Activated CD8-positive, alpha-beta T cell treated with anti-CD3 and anti-CD28 coated beads for 36 hours (primary cell): ENCODE results near the gene PSMG1. TPM values are rescaled to one million over a fixed set of nuclear protein-coding genes. Genes with fewer than 3 reads are reported as not detected.

Experiments
- ATAC-seq: fragments of 200-7000 bp; cut with Tn5 transposase; one replicate; pipeline ENCODE4 v1.10.0; 2021; ENCODE audit warnings: mild to moderate bottlenecking, moderate library complexity
- CTCF ChIA-PET: fragments of 350-600 bp; sonication (Branson Sonifier 250); formaldehyde crosslinking; loops from one replicate; lab custom pipeline; 2021; ENCODE audit warnings: antibody characterized with exemption; lab: Charles Lee
- POLR2A ChIA-PET: fragments of 350-600 bp; sonication (Branson Sonifier 250); formaldehyde crosslinking; loops from one replicate; lab custom pipeline; 2021; ENCODE audit warnings: antibody characterized with exemption; lab: Charles Lee
- DNase-seq: peaks from one replicate; pipeline ENCODE4 v3.0.0-alpha.2; 2020
- H3K27ac Mint-ChIP-seq: one replicate; pipeline ENCODE4 v1.8.0; 2021; ENCODE audit warnings: mild to moderate bottlenecking, mixed read lengths
- H3K27me3 Mint-ChIP-seq: one replicate; pipeline ENCODE4 v1.8.0; 2021; ENCODE audit warnings: mixed read lengths
- H3K36me3 Mint-ChIP-seq: one replicate; pipeline ENCODE4 v1.8.0; 2021; ENCODE audit warnings: low read depth, mixed read lengths
- H3K4me1 Mint-ChIP-seq: one replicate; pipeline ENCODE4 v1.8.0; 2021; ENCODE audit warnings: low read depth, mixed read lengths
- H3K4me3 Mint-ChIP-seq: one replicate; pipeline ENCODE4 v1.8.0; 2021; ENCODE audit warnings: mild to moderate bottlenecking, moderate library complexity, mixed read lengths
- H3K9me3 Mint-ChIP-seq: one replicate; pipeline ENCODE4 v1.8.0; 2021; ENCODE audit warnings: mixed read lengths
- intact Hi-C: fragments of 100-400 bp; cut with micrococcal nuclease; formaldehyde crosslinking; loops from one replicate; pipeline ENCODE4 v1.10.0; 2022
- total RNA-seq, 2 experiments: library from RNA; stranded (reverse); gene quantifications; one replicate each; pipeline ENCODE4 v1.2.3, GENCODE V29; 2021
- TF ChIP-seq, protein P1 (sequence below): fragments of 200-600 bp; IDR thresholded peaks from one replicate; pipeline ENCODE4 v1.8.0; 2022; ENCODE audit warnings: antibody characterized with exemption, mild to moderate bottlenecking

Gene PSMG1
- total RNA-seq, 2 experiments from 2014 or later = 90.9 to 107 TPM

DNA sequence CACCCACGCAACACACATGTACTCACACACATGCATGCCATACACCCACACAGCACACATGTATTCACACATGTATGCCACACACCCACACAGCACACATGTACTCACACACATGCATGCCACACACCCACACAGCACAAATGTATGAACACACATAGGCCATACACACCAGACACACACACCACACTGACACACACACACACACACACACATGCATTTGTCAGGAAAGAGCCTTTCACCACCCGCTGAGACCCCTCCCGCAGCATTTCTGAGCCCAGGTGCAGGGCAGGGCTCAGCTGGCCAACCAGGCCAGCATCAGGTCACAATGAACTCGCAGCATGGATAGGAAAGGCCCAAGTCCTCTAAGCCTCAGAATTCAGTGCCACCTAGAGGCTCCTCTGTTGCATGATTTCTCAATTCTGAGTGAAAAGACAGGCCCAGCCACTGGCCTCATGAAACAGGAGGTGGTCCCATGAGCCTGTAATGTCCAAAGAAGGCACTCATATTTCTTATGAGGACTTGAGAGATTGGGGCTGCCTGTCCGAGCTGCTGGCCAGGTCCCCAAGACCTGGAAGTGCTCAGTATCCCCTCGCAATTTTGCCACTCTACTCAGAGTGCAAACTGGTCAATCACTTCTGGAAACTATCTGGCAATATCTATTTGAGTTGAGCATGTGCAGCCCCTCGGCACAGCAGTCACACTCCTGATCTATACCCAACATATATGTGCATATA, 57.3 kb downstream of the PSMG1 start:
- H3K4me3 Mint-ChIP-seq = no peak overlapping the region
- ATAC-seq (peak; percentile 65), DNase-seq (peak; percentile 31)
- no peaks in the 10 kb centered on the region for H3K27me3 Mint-ChIP-seq
- TF ChIP-seq, protein P1, sequence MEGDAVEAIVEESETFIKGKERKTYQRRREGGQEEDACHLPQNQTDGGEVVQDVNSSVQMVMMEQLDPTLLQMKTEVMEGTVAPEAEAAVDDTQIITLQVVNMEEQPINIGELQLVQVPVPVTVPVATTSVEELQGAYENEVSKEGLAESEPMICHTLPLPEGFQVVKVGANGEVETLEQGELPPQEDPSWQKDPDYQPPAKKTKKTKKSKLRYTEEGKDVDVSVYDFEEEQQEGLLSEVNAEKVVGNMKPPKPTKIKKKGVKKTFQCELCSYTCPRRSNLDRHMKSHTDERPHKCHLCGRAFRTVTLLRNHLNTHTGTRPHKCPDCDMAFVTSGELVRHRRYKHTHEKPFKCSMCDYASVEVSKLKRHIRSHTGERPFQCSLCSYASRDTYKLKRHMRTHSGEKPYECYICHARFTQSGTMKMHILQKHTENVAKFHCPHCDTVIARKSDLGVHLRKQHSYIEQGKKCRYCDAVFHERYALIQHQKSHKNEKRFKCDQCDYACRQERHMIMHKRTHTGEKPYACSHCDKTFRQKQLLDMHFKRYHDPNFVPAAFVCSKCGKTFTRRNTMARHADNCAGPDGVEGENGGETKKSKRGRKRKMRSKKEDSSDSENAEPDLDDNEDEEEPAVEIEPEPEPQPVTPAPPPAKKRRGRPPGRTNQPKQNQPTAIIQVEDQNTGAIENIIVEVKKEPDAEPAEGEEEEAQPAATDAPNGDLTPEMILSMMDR = peak; percentile 24
- no peaks in the 10 kb centered on the region for H3K4me1 Mint-ChIP-seq
- intact Hi-C loops = no loop called here
- CTCF ChIA-PET = interaction anchor here (1.0 to 2.0 kb wide), 2 partner anchors 11 to 12 kb away, joined by 4 to 5 read pairs; no protein-coding TSS in a partner anchor
- H3K36me3 Mint-ChIP-seq = no peaks in the 10 kb centered on the region
- POLR2A ChIA-PET = no interaction called here
- no peak overlapping the region for H3K27ac Mint-ChIP-seq
- peaks cover 5% of the 10 kb centered on the region for H3K9me3 Mint-ChIP-seq

Other genes starting within 250 kb of the PSMG1 start
- 10 to 100 TPM; 27.9 to 29.3 TPM for gene BRWD1, start 130.2 kb upstream of the PSMG1 start, total RNA-seq
- 100 to 1,000 TPM; 415 to 416 TPM for gene HMGN1, start 165.6 kb upstream of the PSMG1 start, total RNA-seq